HG03196 (cell line): ENCODE measurements around the gene FRMPD2.
"Not testable (repeated sequence)": the region's sequence is repeated elsewhere in the genome, so short reads cannot be mapped to it uniquely, and the experiment has no call there.

Experiments used
- ATAC-seq: cut with Tn5 transposase; IDR thresholded peaks from one replicate; pipeline ENCODE4 v1.9.1; 2021; ENCODE audit not compliant: unreplicated experiment

Gene FRMPD2

DNA sequence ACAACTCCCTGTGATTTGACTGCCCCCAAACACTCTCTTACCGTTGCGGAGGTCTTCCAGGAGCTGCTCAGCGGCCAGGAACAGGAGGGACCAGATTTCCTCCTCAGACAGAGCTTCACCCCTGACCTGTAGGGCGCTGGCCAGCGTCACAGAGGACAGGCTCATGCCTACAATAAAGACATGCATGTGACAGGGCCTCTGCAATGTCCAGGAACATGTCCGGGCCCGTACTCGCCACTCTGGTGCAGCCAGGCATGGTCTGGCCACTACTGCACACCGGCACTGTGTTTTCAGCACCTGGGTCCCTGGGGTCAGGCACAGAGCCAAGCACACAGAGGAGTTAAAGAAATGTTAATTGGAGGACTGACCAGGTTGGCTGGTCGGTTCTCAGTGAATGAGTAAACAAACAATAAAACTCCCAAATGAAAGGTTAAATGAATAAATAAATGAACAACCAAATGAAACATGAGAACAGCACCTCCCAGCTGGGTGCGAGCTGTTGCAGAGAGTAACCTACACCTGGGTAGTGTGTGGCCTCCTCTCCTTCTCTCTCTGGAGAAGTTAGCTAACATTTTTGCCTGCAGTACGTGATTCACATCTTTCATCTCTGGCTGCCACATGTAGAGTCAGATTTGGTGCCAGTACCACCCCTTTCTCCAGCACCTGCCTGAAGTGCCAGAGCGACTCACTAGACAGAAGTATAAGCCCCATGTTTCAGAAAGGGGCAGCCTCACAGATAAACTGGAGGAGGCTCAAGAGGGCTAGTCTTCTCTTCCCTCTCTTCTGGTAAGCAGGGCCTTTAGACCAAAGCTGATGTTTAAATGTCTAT is 22.8 kb downstream of the FRMPD2 start:
- ATAC-seq: no peak

DNA sequence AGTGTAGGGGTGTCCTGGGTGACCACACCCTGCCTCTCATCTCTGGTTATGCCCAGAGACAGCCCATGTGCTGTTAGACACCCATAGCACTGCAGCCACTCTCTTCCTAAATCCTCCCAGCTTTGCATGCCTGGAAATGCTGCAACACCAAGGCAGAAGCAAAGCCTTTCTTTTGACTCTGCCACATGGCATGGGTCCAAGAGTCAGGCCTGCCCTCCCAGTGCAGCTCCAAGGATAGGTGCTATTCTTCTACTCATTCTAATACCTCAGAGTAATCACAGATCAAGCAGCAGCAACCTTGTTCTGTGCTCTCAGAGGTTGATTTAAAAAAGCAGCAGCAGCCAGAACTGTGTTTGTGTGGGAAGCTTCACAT is 23.4 kb downstream of the FRMPD2 start:
- ATAC-seq: no peak

DNA sequence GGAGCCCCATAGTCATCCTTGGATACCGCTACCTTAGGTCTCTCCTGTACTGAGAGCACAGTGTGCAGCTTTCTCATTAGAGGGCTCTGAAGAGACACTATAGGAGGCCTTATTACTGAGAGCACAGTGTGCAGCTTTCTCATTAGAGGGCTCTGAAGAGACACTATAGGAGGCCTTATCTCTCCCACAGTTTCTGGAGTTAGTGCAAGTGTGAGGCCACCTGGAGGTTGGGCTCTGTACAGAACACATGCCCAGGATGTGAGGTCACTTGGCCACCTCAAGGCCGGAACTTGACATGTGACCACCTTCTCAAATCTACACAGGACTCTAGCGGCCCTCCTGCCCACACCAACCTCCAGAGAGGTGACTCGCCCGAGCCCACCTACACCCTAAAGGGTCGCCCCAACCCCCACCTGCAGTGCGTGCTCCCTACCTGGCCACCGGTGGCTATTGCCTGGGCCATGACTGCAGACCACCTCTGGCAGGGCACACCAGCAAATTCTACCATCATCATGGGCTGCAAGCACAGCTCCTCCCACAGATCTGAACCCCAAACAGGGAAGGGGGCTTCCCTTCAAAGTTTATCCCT is 24.6 kb downstream of the FRMPD2 start:
- ATAC-seq: no peak

DNA sequence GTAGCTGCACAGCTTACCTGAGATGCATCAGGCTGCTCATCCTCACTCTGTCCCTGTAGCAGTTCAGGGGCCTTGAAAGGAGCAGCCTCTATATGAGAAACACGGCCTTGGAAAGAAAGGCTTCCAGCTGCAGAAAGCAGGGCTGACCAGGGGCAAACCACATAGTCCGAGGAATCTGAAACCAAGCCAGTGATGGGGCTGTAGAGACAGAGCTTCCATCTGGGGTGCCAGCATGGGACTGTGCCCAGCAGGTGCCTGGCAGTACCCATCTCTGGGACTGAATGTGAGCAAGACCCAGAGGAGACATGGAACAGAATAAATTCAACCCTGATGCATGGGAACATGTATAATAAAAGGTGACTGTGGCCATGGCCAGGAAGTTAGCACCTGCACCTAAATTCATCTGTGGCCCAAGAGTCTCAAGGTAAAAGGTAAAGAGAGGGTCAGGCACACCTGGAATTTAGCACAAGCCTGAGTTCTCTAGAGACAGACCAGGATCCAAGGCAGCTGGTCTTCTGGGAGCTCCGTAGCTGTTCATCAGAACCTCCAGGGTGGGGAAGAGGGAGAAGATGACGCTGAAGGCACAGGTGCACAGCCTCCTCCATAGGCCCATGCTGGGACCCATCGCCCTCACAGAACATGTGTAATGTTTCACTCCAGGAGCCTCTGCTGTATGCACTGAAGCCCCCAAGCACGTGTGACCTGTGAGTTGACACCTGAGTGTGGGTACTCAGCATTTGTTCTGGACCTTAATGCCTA is 25.3 kb downstream of the FRMPD2 start:
- ATAC-seq: no peak

DNA sequence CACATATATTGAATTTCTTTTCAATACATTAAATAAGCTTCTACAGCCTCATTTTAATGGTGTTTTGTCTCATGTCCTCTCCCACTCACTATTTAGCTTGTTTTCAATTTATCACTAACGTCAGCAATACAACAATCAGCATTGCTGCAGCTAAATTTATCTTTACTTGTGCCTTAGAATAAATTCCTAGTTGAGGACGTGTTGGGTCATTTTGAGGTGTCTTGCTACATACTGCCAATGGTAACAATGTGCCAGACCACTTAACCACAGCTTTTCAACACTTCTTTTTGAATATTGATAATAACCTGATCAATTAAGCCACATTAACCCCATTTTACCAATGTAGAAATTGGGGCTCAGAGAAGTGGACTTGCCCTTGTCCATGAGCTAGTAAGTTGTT is 26.0 kb downstream of the FRMPD2 start:
- no peak for ATAC-seq

DNA sequence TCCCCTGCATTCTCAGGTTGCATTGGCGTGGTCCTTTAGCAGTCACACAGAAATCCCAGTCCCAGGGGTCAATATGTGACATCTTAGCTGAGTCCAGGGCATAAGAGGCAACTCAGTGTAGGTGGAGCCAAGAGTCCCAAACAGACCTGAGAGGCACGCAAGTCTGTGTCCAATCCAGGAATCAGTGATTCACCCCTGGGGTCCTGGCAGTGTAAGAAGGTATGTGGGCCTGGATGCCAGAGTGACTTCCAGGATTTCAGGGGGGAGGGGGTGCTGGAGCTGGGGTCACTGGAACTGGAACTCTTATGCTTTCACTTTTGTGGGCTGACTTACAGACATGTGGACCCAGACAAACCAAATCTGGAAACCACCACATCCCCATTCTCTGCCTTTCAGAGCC is 26.8 kb downstream of the FRMPD2 start:
- ATAC-seq: no peak

DNA sequence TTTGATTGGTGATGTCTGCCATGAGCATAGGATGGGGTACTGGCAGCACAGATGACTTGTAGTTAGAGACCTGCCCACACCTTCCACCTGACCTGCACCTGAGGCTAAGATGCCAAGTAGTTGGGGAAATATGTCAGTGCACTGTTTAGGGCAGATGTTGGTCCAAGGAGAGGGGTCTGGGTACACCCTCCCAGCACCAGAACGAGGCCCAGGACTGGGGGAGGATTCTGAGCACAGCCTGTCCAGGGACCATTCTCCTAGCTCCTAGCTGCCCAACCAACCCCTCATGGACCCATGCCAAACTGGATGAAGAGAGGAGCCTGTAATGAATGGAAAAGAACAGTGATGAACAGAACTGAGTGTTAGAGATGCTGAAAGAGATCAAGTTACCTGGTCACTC is 28.0 kb downstream of the FRMPD2 start:
- no peak for ATAC-seq

DNA sequence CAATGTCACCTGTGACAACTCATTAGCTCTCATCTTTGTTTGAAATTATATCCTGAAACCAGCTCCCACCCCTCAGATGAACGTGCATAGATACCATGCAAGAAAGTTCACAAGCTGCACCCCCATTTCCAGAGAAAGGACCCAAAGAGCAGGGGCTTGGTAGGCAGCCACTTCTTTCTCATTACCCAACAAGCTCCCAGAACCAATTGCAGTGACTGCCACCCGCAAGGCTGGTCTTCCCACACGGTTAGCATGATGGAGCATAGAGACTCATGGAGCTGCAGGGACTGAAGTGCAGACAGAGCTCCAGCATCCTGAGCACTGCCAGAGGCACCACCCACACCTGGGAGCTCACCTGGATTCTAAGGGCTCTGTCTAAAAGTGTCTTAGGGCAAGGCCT is 28.5 kb downstream of the FRMPD2 start:
- no peak for ATAC-seq

DNA sequence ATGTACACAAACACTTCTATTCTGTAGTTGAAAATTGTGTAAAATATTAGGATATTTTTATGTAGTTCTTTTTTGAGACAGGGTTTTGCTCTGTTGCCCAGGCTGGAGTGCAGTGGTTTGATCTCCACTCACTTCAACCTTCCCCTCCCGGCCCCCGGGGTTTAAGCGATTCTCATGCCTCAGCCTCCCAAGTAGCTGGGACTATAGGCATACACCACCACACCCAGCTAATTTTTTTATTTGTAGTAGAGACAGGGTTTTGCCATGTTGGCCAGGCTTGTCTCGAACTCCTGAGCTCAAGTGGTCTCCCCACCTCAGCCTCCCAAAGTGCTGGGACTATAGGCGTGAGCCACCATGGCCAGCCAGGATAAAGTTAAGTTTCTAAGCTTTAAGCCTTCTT is 30.6 kb downstream of the FRMPD2 start:
- not testable (repeated sequence) for ATAC-seq

DNA sequence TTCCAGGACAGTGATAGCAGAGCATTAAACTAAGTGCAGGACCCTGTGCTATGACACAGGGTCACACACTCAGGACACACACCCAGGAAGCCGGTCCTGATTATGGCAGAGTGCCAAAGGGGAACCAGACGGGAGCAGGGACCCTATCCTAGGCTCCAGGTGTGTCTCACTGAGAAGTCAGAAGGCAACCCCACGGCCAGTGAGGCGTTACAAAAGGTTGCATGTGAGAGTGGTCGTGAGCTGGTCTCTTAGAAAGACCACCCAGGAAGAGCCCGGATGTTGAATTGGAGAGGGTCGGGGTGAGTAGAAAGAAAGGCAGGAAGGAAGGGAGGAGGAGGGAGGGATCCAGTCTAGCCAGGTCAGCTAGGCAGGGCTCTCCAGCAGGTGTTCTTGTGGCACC is 31.0 kb downstream of the FRMPD2 start:
- no peak for ATAC-seq

DNA sequence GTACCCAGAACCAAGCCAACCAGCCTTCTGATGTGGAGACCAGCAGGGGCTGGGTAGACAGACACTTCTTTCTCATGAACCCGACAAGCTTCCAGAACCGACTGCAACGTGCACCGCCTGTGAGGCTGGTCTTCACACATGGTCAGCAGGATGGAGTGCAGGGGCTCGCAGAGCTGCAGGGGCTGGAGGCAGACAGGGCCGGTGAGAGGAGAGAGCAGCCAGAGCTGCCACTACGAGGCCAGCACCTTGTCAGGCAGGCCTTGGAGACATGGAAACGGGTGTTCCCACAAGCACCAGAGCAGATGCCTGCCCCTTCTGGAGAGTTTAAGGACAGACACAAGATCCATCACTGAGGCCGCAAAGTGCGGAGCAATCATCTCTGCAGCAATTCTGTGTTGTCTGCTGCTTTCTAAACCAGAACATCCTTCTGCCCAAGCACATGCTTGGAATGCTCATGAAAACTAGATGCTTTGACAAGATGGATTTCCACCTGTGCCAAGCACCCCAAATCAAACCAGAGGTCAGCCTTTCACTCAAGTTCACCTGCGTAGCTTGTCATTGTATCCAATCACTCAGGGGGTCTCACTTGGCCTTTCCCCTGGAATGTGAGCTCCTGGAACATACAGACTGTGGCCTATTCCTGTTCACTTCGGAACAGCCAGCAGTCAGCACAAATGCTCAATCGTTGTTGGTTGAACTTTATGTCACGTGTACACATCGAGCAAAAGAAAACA is 32.2 kb downstream of the FRMPD2 start:
- ATAC-seq: no peak

DNA sequence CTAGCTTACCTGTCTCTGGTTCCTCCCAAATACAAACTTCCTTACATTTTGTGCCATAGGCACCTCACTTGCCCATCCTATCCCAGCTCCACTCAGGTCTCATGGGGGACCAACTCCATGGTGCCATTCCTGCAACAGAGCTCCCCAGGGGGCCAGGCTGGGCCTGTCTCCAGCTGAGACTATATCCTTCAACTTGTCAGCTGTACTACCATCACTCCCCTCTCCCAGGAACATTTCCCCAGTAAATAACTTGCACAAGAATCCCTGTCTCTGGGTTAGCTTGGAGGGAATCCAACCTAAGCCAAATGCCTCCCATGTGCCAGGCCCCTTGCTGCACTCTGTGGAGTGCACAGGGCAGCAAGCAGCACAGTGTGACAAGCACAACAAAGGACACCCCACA is 33.2 kb downstream of the FRMPD2 start:
- no peak for ATAC-seq

DNA sequence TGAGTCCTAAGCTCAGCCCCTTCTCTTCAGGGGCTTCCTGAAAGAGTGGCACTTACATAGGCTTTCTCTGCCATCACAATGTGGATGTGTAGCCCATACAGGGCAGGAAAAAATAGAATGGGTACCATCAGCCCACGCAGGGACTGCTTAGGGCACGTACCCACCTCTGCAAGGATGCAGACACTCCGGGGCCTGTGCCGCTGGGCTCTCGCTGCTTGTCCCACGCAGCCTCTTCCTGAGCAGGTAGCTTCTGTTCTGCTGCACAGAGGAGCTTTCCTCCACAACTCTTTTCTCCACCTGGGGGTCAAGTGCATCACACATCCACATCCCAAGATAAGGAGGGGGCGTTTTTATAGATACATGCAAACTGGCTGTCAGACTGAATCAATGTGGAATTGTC is 34.3 kb downstream of the FRMPD2 start:
- ATAC-seq: no peak

DNA sequence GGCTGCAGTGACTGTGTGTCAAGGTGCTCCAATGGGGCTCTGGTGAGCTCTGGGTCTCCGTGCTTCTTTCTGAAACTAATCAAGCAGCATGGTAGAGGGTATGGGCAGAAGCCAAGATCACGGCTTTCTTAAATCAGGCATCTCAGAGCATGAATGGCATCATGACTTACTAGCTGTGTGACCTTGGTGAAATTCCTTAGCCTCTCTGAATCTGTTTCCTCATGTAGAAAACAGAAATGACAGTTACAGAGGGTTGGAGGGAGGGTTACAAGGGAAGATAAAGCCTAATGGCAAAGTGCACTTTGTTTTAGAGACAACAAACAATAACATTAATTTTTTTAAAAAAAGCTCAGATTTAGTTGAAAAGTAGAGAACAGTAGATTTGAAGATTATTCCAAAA is 34.9 kb downstream of the FRMPD2 start:
- ATAC-seq: no peak

DNA sequence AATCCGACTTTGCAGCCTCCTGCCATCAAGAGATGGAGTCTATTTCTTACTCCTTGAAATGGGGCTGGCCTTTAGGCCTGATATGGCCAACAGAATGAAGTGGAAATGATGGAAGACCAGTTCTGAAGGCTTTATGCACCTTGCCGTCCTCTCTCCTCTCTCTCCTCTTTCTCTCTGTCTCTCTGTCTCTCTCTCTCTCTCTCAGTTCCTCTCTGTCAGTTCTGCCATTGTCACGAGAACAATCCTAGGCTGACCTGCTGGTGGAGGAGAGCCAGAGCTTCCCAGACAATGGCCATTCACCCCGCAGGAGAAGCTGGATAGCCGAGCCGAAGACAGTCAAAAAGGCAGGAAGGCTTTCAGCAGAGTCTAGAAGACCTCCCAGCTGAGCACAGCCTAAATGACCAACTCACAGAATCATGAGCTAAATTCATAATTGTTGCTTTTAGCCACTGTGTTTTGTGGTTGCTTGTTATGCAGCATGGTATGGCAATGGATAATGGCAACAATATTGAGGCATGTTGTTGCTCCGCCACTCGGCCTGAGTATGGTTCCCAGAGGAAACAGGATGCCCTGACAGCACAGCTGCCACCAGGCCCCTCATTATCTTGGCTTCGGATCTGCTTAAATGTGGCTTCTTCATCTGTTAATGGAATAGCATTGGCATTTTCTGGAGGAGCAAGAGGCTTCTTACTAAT is 35.5 kb downstream of the FRMPD2 start:
- no peak for ATAC-seq

DNA sequence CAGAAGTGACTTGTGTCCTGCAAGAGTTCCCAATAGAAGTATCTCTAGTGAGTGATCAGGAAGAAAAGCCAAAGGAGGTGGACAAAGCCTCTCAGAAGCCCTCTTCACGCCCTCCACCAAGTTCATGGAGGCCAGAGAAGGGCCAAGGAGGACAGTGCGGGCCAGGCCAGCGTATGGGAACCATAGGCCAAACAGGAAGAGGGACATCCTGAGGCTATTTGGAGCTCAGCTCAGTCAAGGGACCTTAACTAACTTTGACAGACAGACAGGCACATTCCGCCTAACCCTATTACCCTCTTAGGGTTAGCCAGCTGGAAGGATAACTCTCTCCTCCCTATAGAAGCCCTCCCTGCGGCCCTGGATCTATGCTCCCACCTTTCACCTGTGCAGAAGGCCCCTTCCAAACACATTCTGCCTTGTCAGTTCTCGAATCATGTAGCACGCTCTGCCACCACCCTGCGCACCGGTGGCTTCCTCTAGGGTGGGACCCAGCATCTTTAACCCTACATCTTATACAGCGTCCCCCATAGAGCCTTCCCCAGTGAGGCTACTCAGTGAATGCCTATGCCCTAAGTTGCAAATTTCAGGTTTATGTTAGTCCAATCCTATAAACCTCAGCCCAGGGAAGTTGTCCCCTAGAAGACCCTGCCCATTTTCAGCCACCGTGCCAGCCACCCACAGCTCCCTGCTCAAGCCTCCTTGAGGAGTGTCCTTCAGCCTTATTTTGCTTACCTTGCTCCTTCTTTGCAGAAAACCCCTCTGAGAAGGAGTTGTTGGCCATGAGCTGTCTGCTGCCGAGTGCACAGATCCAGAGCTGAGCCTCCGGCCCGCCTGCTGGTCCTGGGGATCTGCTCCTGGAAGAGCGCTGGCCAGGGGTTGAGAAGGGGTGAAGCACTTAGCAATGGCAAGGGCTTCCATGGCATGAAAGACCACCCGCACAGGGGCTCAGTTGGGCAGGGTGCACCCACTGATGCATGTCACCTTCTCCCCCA is 36.9 kb downstream of the FRMPD2 start:
- ATAC-seq: no peak

DNA sequence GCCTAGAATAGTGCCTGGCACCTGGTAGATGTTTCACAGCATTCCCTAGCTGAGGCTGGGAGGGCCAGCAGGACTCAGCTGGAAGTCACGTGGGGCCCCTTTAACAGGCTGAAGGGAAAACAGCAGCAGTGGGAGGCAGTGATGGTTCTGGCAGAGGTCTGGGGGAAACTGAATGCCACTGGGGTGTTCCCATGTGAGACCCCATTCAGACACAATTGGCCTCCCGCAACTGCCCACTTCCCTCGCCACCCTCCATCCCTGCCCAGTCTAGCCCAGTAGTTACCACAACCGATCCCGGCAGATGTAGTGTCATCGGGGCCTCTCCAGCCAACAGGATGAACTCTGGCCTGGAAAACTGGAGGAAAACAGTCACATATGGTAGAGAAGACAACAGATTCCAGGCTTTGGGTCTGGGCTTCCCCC is 38.3 kb downstream of the FRMPD2 start:
- no peak for ATAC-seq

DNA sequence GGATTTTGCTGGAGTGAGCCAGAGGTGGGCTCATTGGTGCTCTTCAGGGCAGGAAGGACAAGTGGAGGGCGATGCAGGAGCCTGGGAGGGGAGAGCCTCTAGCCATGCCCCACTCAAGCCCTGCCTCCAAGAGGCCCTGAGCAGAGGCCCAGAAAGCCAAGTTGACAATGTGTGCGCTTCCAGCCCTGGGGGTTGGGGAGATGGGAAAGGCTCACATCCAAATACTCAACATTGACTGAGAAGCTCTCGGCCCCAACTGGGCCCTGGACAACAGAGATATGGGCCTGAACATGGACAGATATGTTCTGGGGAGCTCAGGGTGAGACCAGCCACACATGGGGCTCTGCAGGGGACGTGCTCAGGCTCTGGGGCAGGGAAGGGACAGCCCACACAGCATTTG is 39.0 kb downstream of the FRMPD2 start:
- ATAC-seq: no peak

DNA sequence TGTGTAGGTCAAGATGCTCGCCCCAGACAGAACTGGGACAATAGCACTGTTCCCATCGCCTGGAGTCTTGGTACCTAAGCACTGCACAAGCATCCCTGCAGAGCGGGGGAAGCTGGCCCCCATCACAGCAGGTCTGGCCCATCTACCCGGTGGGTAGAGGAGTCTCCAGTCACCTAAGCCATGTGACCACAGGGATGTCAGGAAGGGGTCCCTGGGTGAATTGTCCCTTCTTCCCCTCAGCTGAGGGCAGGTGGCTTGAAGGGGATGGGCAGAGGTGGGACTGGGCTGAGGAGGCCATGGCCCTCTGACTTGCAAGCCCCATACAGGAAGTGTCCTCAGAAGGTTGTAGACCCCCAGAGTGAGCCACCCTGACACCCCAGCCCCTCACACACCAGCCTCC is 39.7 kb downstream of the FRMPD2 start:
- no peak for ATAC-seq

DNA sequence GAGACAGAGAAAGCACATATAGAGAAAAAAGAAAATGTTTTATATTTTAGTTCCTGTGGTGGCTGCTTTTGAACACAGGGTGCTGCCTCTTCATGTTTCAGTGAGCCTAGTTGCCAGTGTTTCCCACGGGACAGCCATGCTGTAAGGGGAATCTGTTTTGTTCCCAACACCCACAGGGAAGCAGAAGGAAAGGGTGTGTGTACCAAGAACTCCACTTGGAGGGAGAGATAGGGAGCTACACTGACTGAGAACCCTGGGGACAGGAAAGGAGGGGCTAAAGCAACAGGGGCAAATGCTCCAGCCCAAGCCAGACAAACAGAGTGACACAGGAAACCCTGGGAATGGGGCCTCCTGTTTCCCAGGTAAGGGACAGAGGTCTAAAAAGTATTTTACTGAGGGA is 40.2 kb downstream of the FRMPD2 start:
- ATAC-seq: no peak
